AG08395 (cell line): ENCODE measurements around the gene CCHCR1.

Source experiments
- DNase-seq: peaks from one replicate; pipeline ENCODE4 v3.0.0; 2012; ENCODE audit warnings: mixed read lengths, low spot score

CCHCR1 gene

GRCh38 chr6:31107052-31107451 lies 50.5 kb downstream of the CCHCR1 start:
- DNase-seq = no peak

- no peak for DNase-seq
These were observed 54.5 kb downstream of the CCHCR1 start for GRCh38 chr6:31103136-31103535.

- DNase-seq = no peak
These were observed 59.1 kb downstream of the CCHCR1 start for GRCh38 chr6:31098449-31098938.

- no peak for DNase-seq
These were observed 60.9 kb downstream of the CCHCR1 start for GRCh38 chr6:31096656-31097055.

- DNase-seq = no peak
These were observed 61.4 kb downstream of the CCHCR1 start for GRCh38 chr6:31096215-31096614.

- DNase-seq = no peak
These were observed 63.2 kb downstream of the CCHCR1 start for GRCh38 chr6:31094389-31094881.

GRCh38 chr6:31092769-31093505 lies 64.7 kb downstream of the CCHCR1 start:
- no peak for DNase-seq
